ENCODE data around the gene FGFR3.

Gene FGFR3

DNA sequence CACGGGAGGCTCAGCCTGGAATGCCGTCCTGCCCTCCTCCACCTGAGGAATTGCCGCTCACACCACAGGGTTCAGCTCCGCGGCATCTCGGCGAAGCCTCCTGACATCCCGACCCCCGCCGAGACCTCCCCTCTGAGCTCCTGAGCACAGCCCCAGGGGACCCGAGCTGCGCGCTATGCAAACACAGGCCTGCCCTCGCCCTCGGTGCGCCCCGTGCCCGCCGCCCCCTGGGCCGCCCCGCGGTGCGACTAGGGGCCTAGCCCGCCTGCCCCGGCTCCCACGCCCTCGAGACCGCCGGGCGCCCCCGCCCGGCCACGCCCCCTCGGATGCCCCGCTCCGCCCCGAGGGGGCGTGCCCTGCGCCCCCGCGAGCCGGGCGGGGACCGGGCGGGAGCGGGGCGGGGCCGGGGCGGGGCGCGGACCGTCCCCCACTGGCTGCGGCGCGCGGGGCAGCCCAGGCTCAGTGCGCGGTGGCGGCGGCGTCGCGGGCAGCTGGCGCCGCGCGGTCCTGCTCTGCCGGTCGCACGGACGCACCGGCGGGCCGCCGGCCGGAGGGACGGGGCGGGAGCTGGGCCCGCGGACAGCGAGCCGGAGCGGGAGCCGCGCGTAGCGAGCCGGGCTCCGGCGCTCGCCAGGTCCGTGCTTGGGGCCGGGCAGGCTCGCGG is at the start of gene FGFR3:
FGFR3 (plus strand) TSS at position 462 of the 664 bp plus-strand sequence. CDS start 642 bp downstream, outside the sequence.
- peak within 1 kb of the TSS; percentile 25 for H3K4me3 ChIP-seq (replicated peaks; ENCODE audit: low read depth, low read length)
- no peaks in the 10 kb centered on the region for H3K36me3 ChIP-seq (ENCODE audit: control insufficient read depth, insufficient read depth, low read length)
- TF ChIP-seq, protein P1, sequence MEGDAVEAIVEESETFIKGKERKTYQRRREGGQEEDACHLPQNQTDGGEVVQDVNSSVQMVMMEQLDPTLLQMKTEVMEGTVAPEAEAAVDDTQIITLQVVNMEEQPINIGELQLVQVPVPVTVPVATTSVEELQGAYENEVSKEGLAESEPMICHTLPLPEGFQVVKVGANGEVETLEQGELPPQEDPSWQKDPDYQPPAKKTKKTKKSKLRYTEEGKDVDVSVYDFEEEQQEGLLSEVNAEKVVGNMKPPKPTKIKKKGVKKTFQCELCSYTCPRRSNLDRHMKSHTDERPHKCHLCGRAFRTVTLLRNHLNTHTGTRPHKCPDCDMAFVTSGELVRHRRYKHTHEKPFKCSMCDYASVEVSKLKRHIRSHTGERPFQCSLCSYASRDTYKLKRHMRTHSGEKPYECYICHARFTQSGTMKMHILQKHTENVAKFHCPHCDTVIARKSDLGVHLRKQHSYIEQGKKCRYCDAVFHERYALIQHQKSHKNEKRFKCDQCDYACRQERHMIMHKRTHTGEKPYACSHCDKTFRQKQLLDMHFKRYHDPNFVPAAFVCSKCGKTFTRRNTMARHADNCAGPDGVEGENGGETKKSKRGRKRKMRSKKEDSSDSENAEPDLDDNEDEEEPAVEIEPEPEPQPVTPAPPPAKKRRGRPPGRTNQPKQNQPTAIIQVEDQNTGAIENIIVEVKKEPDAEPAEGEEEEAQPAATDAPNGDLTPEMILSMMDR (IDR thresholded peaks at IDR 0.05; ENCODE audit: insufficient read depth, low read length, poor library complexity, severe bottlenecking): no peak
- peak; percentile 35 for DNase-seq (ENCODE audit: extremely low read depth, insufficient read length)
- peaks cover 2% of the 10 kb centered on the region; the same call in 1 of the 2 replicates for H3K27me3 ChIP-seq (replicated peaks; ENCODE audit: control insufficient read depth, insufficient read depth, low read length)

DNA sequence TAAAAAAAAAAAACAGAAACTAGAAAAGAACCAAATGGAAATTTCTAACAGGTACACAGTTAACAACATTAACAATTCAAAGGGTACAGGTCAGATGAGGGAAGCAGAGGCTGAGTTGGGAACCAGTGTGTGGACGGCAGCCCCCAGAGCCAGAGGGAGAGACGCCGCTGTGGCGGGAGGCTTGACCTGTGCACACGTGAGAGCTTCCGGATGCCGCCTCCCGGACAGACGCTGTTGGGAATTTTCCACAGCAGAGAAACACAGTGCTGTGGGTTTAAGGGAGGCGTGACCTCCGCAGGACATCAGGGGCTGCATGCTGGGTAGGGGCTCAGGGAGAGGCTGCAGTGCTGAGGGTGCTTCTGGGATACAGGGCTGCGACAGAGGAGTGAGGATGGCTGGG is 49.5 kb upstream of the FGFR3 start:
- DNase-seq (ENCODE audit: extremely low read depth, insufficient read length): no peak
- Histone ChIP-seq H3K27me3 (replicated peaks; ENCODE audit: control insufficient read depth, insufficient read depth, low read length) (no peaks in the 10 kb centered on the region), H3K36me3 (ENCODE audit: control insufficient read depth, insufficient read depth, low read length) (peaks cover 31% of the 10 kb centered on the region), H3K4me3 (replicated peaks; ENCODE audit: low read depth, low read length) (no peak overlapping the region)
- TF ChIP-seq, protein P1 (IDR thresholded peaks at IDR 0.05; ENCODE audit: insufficient read depth, low read length, poor library complexity, severe bottlenecking): no peak

DNA sequence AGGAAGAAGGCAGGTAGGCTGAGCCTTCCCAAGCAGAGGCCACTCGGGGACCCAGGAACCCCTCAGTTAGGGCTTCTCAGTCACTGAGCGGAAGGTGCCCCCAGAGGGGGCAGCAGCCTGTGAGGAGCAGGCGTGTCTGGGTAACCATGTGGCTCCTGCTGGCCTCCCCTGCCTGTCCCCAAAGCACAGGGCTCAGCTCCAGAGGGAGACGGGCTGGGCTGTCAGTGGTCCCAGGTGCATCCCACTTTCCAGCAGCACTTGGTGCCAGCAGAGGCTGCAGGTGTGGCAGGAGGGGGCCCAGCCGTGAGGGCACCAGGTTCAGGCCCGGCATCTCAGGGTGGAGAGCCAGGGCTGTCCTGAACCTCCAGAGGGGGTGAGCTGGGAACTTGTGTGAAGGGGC is 49.1 kb upstream of the FGFR3 start:
- TF ChIP-seq, protein P1 (IDR thresholded peaks at IDR 0.05; ENCODE audit: insufficient read depth, low read length, poor library complexity, severe bottlenecking): no peak
- Histone ChIP-seq H3K27me3 (replicated peaks; ENCODE audit: control insufficient read depth, insufficient read depth, low read length) (no peaks in the 10 kb centered on the region), H3K4me3 (replicated peaks; ENCODE audit: low read depth, low read length) (no peak overlapping the region), H3K36me3 (ENCODE audit: control insufficient read depth, insufficient read depth, low read length) (peaks cover 31% of the 10 kb centered on the region)
- DNase-seq (ENCODE audit: extremely low read depth, insufficient read length): no peak

DNA sequence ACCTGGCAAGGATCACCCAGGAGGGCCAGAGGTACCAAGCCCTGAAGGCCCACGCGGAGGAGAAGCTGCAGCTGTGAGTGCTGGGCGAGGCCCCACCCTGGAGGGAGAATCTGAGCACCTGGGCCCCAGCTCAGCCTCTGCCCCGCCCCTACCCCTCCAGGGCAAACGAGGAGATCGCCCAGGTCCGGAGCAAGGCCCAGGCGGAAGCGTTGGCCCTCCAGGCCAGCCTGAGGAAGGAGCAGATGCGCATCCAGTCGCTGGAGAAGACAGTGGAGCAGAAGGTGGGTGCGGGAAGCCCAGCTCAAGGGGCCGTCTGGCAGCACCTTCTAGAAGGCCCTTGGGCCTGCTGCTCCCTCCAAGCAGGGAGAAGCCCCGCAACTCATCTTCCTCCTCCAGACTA is 48.5 kb upstream of the FGFR3 start:
- Histone ChIP-seq H3K4me3 (replicated peaks; ENCODE audit: low read depth, low read length) (no peak overlapping the region), H3K27me3 (replicated peaks; ENCODE audit: control insufficient read depth, insufficient read depth, low read length) (no peaks in the 10 kb centered on the region), H3K36me3 (ENCODE audit: control insufficient read depth, insufficient read depth, low read length) (peaks cover 30% of the 10 kb centered on the region)
- TF ChIP-seq, protein P1 (IDR thresholded peaks at IDR 0.05; ENCODE audit: insufficient read depth, low read length, poor library complexity, severe bottlenecking): no peak
- DNase-seq (ENCODE audit: extremely low read depth, insufficient read length): no peak

DNA sequence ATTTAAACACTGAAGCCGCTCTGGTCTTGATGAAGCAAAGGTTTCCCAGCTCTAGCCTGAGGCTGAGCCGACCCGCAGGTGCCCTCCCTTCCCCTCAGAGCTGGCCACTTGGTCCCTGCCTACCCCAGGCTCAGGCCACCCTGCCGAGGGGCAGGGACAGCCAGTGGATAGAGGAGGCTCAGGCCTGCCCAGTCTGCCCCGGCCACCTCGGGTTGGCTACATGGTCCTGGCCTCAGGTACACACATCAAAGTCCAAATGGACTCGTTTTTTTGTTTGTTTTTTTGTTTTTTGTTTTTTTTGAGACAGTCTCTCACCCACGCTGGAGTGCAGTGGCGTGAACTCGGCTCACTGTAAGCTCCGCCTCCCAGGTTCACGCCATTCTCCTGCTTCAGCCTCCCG is 47.9 kb upstream of the FGFR3 start:
- TF ChIP-seq, protein P1 (IDR thresholded peaks at IDR 0.05; ENCODE audit: insufficient read depth, low read length, poor library complexity, severe bottlenecking): no peak
- no peak for DNase-seq (ENCODE audit: extremely low read depth, insufficient read length)
- Histone ChIP-seq H3K27me3 (replicated peaks; ENCODE audit: control insufficient read depth, insufficient read depth, low read length) (no peaks in the 10 kb centered on the region), H3K36me3 (ENCODE audit: control insufficient read depth, insufficient read depth, low read length) (peaks cover 26% of the 10 kb centered on the region), H3K4me3 (replicated peaks; ENCODE audit: low read depth, low read length) (no peak overlapping the region)
